DND-41 (cell line): Measurements from ENCODE around the gene MYH14.

Source experiments
- ATAC-seq: fragments of 200-7000 bp; cut with Tn5 transposase; 3 replicates; pipeline ENCODE4 v1.9.1; 2021; ENCODE audit warnings: low read depth; ENCODE audit not compliant: insufficient read depth
- DNase-seq: peaks from one replicate; pipeline ENCODE4 v3.0.0-alpha.2; 2020
- H2AFZ ChIP-seq: 2 replicates; pipeline ENCODE4 v1.6.0; 2012; ENCODE audit warnings: low read depth, low read length
- H3K27ac ChIP-seq: 2 replicates; pipeline ENCODE4 v1.5.1; 2012; ENCODE audit warnings: low read length, inconsistent platforms
- H3K27me3 ChIP-seq: fragments of 200-600 bp; sonication (generic); 2 replicates; pipeline ENCODE4 v1.6.0; 2012; ENCODE audit warnings: low read length, mild to moderate bottlenecking, inconsistent platforms; ENCODE audit not compliant: insufficient read depth, poor library complexity
- H3K36me3 ChIP-seq: 2 replicates; pipeline ENCODE4 v1.5.1; 2012; ENCODE audit warnings: low read length, inconsistent platforms; ENCODE audit not compliant: insufficient read depth
- H3K4me1 ChIP-seq: 2 replicates; pipeline ENCODE4 v1.5.1; 2012; ENCODE audit warnings: mild to moderate bottlenecking, low read length; ENCODE audit not compliant: insufficient read depth
- H3K4me2 ChIP-seq: 2 replicates; pipeline ENCODE4 v1.6.0; 2012; ENCODE audit warnings: mild to moderate bottlenecking, moderate library complexity, low read length, inconsistent platforms; ENCODE audit not compliant: insufficient read depth
- H3K4me3 ChIP-seq, 2 experiments: fragments of 200-600 bp in 1 of 2; shearing (Covaris generic) in 1 of 2; 2 replicates each; pipeline ENCODE4 v1.5.1; 2012 to 2016; ENCODE audit warnings: inconsistent platforms in 2 of 2, low read length in 2 of 2, mild to moderate bottlenecking in 2 of 2, low read depth in 1 of 2, moderate library complexity in 1 of 2
- H3K79me2 ChIP-seq: 2 replicates; pipeline ENCODE4 v1.6.0; 2012; ENCODE audit warnings: low read length, inconsistent platforms; ENCODE audit not compliant: insufficient read depth
- H3K9ac ChIP-seq: 2 replicates; pipeline ENCODE4 v1.6.0; 2012; ENCODE audit warnings: low read depth, mild to moderate bottlenecking, inconsistent platforms, low read length, moderate library complexity
- H3K9me3 ChIP-seq: 2 replicates; pipeline ENCODE4 v1.5.1; 2012; ENCODE audit warnings: low read length, moderate library complexity, mild to moderate bottlenecking, inconsistent platforms; ENCODE audit not compliant: insufficient read depth, severe bottlenecking
- H4K20me1 ChIP-seq: 2 replicates; pipeline ENCODE4 v1.6.0; 2012; ENCODE audit warnings: low read length; ENCODE audit not compliant: insufficient read depth
- CTCF ChIP-seq: IDR thresholded peaks from 2 replicates; pipeline ENCODE4 v1.5.1; 2012; ENCODE audit warnings: borderline replicate concordance, low read length, moderate library complexity, mild to moderate bottlenecking; ENCODE audit not compliant: poor library complexity, severe bottlenecking; ENCODE audit errors: extremely low read depth
- EZH2 ChIP-seq: IDR thresholded peaks from 3 replicates; pipeline ENCODE4 v1.6.1; 2012; ENCODE audit warnings: borderline replicate concordance, low read depth, mild to moderate bottlenecking, moderate library complexity, low read length, inconsistent platforms; ENCODE audit not compliant: severe bottlenecking

Gene MYH14

GRCh38 chr19:50255115-50255514 lies 51.7 kb downstream of the MYH14 start:
- TF ChIP-seq EZH2 (no peak), CTCF (no peak)
- Histone ChIP-seq H3K79me2 (no peaks in the 10 kb centered on the region), H3K27me3 (no peaks in the 10 kb centered on the region), H3K9ac (no peak overlapping the region), H4K20me1 (no peaks in the 10 kb centered on the region), H3K27ac (no peak overlapping the region), H2AFZ (no peak overlapping the region), H3K4me1 (no peaks in the 10 kb centered on the region), H3K4me3 (no peak overlapping the region), H3K4me2 (no peak overlapping the region), H3K36me3 (no peaks in the 10 kb centered on the region), H3K9me3 (peaks cover 5% of the 10 kb centered on the region)
- no peak for ATAC-seq
- no peak for DNase-seq

- no peak for TF ChIP-seq EZH2
- no peak for TF ChIP-seq CTCF
- no peaks in the 10 kb centered on the region for H3K36me3 ChIP-seq
- ATAC-seq = no peak
These were observed 53.7 kb downstream of the MYH14 start for GRCh38 chr19:50257141-50257540.

GRCh38 chr19:50258918-50259372 lies 55.5 kb downstream of the MYH14 start:
- Histone ChIP-seq H3K9me3 (no peaks in the 10 kb centered on the region), H2AFZ (no peak overlapping the region), H4K20me1 (no peaks in the 10 kb centered on the region), H3K79me2 (no peaks in the 10 kb centered on the region), H3K4me2 (no peak overlapping the region), H3K27me3 (no peaks in the 10 kb centered on the region), H3K27ac (no peak overlapping the region), H3K4me1 (no peaks in the 10 kb centered on the region), H3K9ac (no peak overlapping the region), H3K36me3 (no peaks in the 10 kb centered on the region), H3K4me3 (no peak overlapping the region)
- DNase-seq (no peak), ATAC-seq (no peak)
- peak; percentile 54 for TF ChIP-seq CTCF
- no peak for TF ChIP-seq EZH2

More at GRCh38 chr19:50257141-50257540, 53.7 kb downstream of the MYH14 start:
- H3K27me3 ChIP-seq = no peaks in the 10 kb centered on the region
- H4K20me1 ChIP-seq = no peaks in the 10 kb centered on the region
- no peaks in the 10 kb centered on the region for H3K79me2 ChIP-seq
- H3K4me2 ChIP-seq = no peak overlapping the region
- peaks cover 5% of the 10 kb centered on the region for H3K9me3 ChIP-seq
- no peaks in the 10 kb centered on the region for H3K4me1 ChIP-seq
- no peak overlapping the region for H3K4me3 ChIP-seq
- H3K27ac ChIP-seq = no peak overlapping the region
- no peak overlapping the region for H3K9ac ChIP-seq
- H2AFZ ChIP-seq = no peak overlapping the region
- no peak for DNase-seq

GRCh38 chr19:50261446-50261970 lies 58.1 kb downstream of the MYH14 start:
- H3K9me3 ChIP-seq = no peaks in the 10 kb centered on the region
- DNase-seq = no peak
- TF ChIP-seq CTCF (no peak), EZH2 (no peak)

More at GRCh38 chr19:50261446-50261970, 58.1 kb downstream of the MYH14 start:
- H3K27me3 ChIP-seq = no peaks in the 10 kb centered on the region
- no peak overlapping the region for H3K9ac ChIP-seq
- H3K4me1 ChIP-seq = no peaks in the 10 kb centered on the region
- no peak overlapping the region for H3K4me3 ChIP-seq
- H3K4me2 ChIP-seq = no peak overlapping the region
- H2AFZ ChIP-seq = no peak overlapping the region
- H3K27ac ChIP-seq = no peak overlapping the region
- no peaks in the 10 kb centered on the region for H4K20me1 ChIP-seq
- no peaks in the 10 kb centered on the region for H3K79me2 ChIP-seq
- H3K36me3 ChIP-seq = no peaks in the 10 kb centered on the region
- ATAC-seq = no peak
